Activated CD4-positive, alpha-beta T cell treated with anti-CD3 and anti-CD28 coated beads, Interleukin-2, amount 10 ng/mL, durations not matched to agents 7 days and 5 days (primary cell): Measurements from ENCODE around the gene ABHD1. TPM values are rescaled to one million over a fixed set of nuclear protein-coding genes. Genes with fewer than 3 reads are reported as not detected.
"Not testable (repeated sequence)": the region's sequence is repeated elsewhere in the genome, so short reads cannot be mapped to it uniquely, and the experiment has no call there.

Source experiments
- CTCF ChIA-PET: fragments of 350-600 bp; sonication (Branson Sonifier 250); formaldehyde crosslinking; loops from one replicate; lab custom pipeline; 2021; ENCODE audit warnings: antibody characterized with exemption; lab: Charles Lee
- POLR2A ChIA-PET: fragments of 350-600 bp; sonication (Branson Sonifier 250); formaldehyde crosslinking; loops from one replicate; lab custom pipeline; 2021; ENCODE audit warnings: antibody characterized with exemption; lab: Charles Lee
- DNase-seq: peaks from one replicate; pipeline ENCODE4 v3.0.0-alpha.2; 2020
- H3K27ac Mint-ChIP-seq: one replicate; pipeline ENCODE4 v1.8.0; 2021; ENCODE audit warnings: mild to moderate bottlenecking, moderate library complexity, mixed read lengths
- H3K27me3 Mint-ChIP-seq: one replicate; pipeline ENCODE4 v1.8.0; 2021; ENCODE audit warnings: mixed read lengths
- H3K36me3 Mint-ChIP-seq: one replicate; pipeline ENCODE4 v1.8.0; 2021; ENCODE audit warnings: low read depth, mixed read lengths
- H3K4me1 Mint-ChIP-seq: one replicate; pipeline ENCODE4 v1.8.0; 2021; ENCODE audit warnings: mixed read lengths
- H3K4me3 Mint-ChIP-seq: one replicate; pipeline ENCODE4 v1.8.0; 2021; ENCODE audit warnings: mild to moderate bottlenecking, moderate library complexity, mixed read lengths
- H3K9me3 Mint-ChIP-seq: one replicate; pipeline ENCODE4 v1.8.0; 2021; ENCODE audit warnings: mixed read lengths
- total RNA-seq, 2 experiments: library from RNA; stranded (reverse); gene quantifications; one replicate each; pipeline ENCODE4 v1.2.3, GENCODE V29; 2021

Gene ABHD1
- under 1 TPM; 0.10 to 0.25 TPM for total RNA-seq

DNA sequence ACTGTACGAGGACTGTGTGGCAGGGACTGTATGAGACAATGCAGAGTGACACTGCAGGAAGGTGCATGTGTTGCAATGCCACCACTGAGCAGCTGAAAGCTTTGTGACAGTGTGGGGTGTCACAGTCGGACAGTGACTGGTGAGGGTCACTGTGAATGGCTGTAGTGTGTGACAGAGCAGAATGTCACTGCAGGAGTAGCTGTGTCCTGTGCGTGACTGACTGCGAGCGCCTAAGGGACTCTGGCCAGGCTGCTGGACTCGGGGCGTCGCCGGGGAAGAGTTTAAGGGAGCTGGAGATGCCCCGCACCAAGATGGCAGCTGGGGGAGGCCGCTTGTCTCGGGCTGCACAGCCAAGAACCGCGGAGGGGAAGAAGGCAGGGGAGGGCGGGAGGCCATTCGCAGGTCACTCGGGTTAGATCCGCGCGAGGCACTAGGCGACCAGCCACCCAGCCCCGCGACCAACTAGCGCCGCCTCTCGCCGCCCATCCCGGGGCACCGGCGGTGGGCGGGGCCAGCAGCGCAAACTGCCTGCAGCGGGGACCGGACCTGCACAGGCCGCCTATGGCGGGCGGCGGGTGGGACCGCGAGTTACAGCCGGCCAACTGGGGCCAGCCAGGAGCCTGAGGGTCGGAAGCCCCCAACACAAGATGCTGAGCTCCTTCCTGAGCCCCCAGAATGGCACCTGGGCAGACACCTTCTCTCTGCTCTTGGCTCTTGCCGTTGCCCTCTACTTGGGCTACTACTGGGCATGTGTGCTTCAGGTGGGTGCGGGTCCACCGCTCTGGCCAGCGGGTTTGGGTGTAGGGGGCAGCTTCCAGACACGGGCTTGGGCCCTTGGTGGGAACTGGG is at the start of gene ABHD1:
Gene ABHD1 (plus strand): TSS at position 514 of the 849 bp plus-strand sequence. CDS start 134 bp downstream, at position 648.
- CTCF ChIA-PET: interaction anchor here (0.6 to 2.5 kb wide), 6 partner anchors 11 to 365 kb away, joined by 3 to 11 read pairs (median 4); partner anchors contain the start of genes PREB and PRR30
- peak within 1 kb of the TSS; percentile 81 for H3K4me3 Mint-ChIP-seq
- POLR2A ChIA-PET: no interaction called here
- H3K36me3 Mint-ChIP-seq: no peaks in the 10 kb centered on the region
- peaks cover 32% of the 10 kb centered on the region for H3K27me3 Mint-ChIP-seq
- peak; percentile 56 for DNase-seq
- peak within 1 kb of the TSS; percentile 77 for H3K27ac Mint-ChIP-seq
- no peaks in the 10 kb centered on the region for H3K9me3 Mint-ChIP-seq
- H3K4me1 Mint-ChIP-seq: peaks cover 15% of the 10 kb centered on the region

DNA sequence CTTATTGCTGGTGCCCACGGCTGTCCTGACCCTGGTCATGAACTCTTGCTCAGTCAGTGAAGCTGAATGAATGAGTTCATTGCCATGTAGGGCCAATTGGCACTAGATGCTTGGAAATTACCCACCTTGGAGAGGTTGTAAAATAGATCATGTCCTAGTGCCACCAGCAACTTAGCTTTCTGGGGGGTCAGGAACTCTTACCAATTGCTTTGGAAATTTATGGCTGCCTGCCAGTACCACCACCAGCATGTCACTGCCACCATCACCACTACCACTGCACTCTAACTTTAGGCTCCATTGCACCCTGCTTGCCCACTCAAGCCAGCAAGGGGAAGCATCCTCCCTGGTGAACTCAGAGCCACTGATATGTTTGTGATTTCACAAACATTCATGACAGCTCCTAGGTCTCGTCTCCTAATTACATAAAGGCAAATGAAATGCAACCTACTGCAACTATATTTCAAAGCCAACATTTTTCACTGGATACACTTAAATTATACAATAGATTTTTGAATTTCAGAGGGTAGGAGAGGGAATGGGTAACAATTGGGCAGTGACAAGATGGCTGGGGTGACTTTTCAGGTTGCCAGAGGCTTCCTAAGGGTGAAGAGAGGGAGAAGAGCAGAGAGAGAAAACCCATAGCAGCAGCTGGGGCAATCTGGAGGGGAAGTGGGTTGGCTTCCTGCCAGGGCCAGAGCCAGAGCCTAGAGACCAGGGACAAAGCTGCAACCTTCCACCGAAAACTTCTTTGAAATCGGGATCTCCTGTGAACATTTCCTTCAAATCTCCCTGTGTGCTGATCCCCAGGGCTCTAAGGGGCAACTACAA is 48.7 kb upstream of the ABHD1 start:
- no peaks in the 10 kb centered on the region for H3K9me3 Mint-ChIP-seq
- POLR2A ChIA-PET: interaction anchor here (0.6 kb wide), 1 partner anchor 24 kb away, joined by 3 read pairs; no protein-coding TSS in a partner anchor
- peak; percentile 59 for DNase-seq
- H3K27ac Mint-ChIP-seq: peak overlapping the region; percentile 93
- CTCF ChIA-PET: interaction anchor here (0.5 to 8.7 kb wide), 7 partner anchors 7 to 595 kb away, joined by 3 to 44 read pairs (median 4); partner anchors contain the start of gene KHK
- H3K4me1 Mint-ChIP-seq: peaks cover 62% of the 10 kb centered on the region
- H3K4me3 Mint-ChIP-seq: peak overlapping the region; percentile 31
- H3K27me3 Mint-ChIP-seq: peaks cover 2% of the 10 kb centered on the region
- H3K36me3 Mint-ChIP-seq: peaks cover 12% of the 10 kb centered on the region

DNA sequence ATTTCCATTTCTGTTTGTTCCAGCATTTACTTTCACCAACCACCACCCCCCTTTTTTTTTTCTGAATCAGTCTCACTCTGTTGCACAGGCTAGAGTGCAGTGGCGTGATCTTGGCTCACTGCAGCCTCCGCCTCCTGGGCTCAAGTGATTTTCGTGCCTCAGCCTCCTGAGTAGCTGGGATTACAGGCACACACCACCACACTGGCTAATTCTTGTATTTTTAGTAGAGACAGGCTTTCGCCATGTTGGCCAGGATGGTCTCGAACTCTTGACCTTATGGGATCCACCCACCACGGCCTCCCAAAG is 48.1 kb upstream of the ABHD1 start:
- CTCF ChIA-PET: interaction anchor here (0.6 to 3.2 kb wide), 3 partner anchors 22 to 315 kb away, joined by 3 to 11 read pairs (median 4); no protein-coding TSS in a partner anchor
- H3K9me3 Mint-ChIP-seq, DNase-seq, POLR2A ChIA-PET, H3K36me3 Mint-ChIP-seq, H3K27me3 Mint-ChIP-seq: not testable (repeated sequence)
- peaks cover 62% of the 10 kb centered on the region for H3K4me1 Mint-ChIP-seq
- peak overlapping the region; percentile 31 for H3K4me3 Mint-ChIP-seq
- peak overlapping the region; percentile 93 for H3K27ac Mint-ChIP-seq

DNA sequence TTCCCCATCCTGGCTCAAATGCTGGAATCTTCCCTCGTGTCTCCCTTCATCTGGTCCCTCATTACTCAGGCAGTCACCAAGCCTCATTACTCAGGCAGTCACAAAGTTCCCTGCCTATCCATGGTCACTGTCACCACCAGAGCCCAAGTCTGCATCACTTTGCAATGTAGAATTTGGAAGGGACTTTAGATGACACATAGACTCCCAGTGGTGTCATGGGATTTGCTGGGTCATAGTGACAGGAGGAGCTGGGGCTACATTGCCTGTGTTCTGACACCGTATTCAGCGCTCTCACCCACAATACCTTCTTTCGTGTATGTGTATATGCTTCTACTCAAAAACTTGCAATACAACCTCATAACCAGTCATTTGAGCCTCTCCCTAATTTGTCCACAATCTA is 47.3 kb upstream of the ABHD1 start:
- peaks cover 2% of the 10 kb centered on the region for H3K27me3 Mint-ChIP-seq
- no peak for DNase-seq
- CTCF ChIA-PET: interaction anchor here (1.5 kb wide), 1 partner anchor 195 kb away, joined by 3 read pairs; no protein-coding TSS in a partner anchor
- H3K9me3 Mint-ChIP-seq: no peaks in the 10 kb centered on the region
- peaks cover 3% of the 10 kb centered on the region for H3K36me3 Mint-ChIP-seq
- H3K4me3 Mint-ChIP-seq: no peak overlapping the region
- H3K4me1 Mint-ChIP-seq: peaks cover 61% of the 10 kb centered on the region
- POLR2A ChIA-PET: no interaction called here
- peak overlapping the region; percentile 10 for H3K27ac Mint-ChIP-seq

DNA sequence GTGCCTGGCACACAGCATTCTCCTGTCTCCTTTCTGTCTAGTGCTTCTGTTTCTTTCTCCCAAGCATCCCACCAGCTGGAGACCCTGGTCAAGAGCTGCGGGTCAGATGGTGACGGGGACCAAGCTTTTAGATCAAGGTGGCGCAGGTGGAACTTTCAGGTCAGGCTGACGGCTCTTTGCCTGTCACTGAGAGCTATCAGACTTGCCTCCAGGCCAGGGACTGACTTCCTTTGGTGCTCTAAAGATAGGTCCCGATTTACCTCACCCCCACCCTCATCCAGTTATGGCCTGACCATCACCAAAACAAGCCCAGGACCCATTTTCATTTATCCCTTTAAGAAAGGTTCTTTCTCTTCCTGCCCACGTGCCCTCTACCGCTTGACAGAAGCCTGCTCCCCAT is 46.4 kb upstream of the ABHD1 start:
- DNase-seq: no peak
- peaks cover 3% of the 10 kb centered on the region for H3K36me3 Mint-ChIP-seq
- H3K27me3 Mint-ChIP-seq: peaks cover 2% of the 10 kb centered on the region

DNA sequence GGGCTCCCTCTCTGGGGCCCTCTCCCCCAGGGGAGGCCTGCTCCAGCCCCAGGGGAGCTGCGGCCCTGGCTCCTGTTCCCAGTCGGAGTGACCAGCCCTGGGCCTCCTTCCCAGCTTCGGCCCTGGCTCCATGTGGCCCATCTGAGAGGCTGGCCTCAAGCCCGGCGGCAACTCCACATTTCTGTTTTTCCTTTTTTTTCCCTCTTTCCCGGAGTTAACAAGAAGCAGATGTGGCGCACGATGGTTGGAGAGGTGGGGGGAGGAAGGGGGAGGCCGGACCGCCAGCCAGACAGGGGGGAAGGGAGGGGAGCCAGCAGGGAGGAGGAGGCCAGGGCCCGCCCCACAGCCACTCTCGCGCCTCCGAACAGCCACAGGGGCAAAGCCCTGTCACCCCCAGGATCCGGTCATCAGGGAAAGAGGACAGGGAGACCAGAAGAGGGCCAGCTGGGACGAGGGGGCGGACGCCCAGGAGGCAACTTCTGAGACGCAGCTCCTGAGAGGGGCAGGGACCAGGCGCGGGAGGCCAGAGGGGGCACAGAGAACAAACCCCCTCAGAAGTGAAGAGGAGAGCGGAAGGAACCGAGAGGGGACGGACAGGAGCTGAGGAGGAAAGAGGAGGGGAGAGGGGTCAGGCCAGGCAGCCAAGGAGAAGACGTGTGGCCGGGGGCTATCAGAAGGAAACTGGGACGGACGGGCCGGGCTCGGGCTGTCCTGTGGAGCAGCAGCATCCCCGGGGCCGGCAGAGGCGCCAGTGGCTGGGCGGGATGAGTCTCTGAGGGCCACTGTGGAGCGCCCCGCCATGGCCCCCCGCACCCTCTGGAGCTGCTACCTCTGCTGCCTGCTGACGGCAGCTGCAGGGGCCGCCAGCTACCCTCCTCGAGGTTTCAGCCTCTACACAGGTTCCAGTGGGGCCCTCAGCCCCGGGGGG is 45.1 kb upstream of the ABHD1 start, which contains the start of gene EMILIN1:
Gene EMILIN1 (plus strand): TSS at position 349 of the 928 bp plus-strand sequence. CDS start 451 bp downstream, at position 800.
- no peak within 1 kb of the TSS for H3K4me3 Mint-ChIP-seq
- peaks cover 2% of the 10 kb centered on the region for H3K27me3 Mint-ChIP-seq
- CTCF ChIA-PET: interaction anchor here (0.7 kb wide), 1 partner anchor 63 kb away, joined by 3 read pairs; no protein-coding TSS in a partner anchor
- peaks cover 56% of the 10 kb centered on the region for H3K4me1 Mint-ChIP-seq
- no peak within 1 kb of the TSS for H3K27ac Mint-ChIP-seq
- DNase-seq: no peak
- POLR2A ChIA-PET: no interaction called here
- H3K36me3 Mint-ChIP-seq: peaks cover 3% of the 10 kb centered on the region
- no peaks in the 10 kb centered on the region for H3K9me3 Mint-ChIP-seq

More for the DNA sequence above, 46.4 kb upstream of the ABHD1 start:
- H3K27ac Mint-ChIP-seq: no peak overlapping the region
- no peak overlapping the region for H3K4me3 Mint-ChIP-seq
- H3K9me3 Mint-ChIP-seq: no peaks in the 10 kb centered on the region
- ChIA-PET POLR2A (no interaction called here), CTCF (interaction anchor here (0.6 to 1.5 kb wide), 2 partner anchors 21 to 194 kb away, joined by 3 read pairs; no protein-coding TSS in a partner anchor)
- peaks cover 64% of the 10 kb centered on the region for H3K4me1 Mint-ChIP-seq

DNA sequence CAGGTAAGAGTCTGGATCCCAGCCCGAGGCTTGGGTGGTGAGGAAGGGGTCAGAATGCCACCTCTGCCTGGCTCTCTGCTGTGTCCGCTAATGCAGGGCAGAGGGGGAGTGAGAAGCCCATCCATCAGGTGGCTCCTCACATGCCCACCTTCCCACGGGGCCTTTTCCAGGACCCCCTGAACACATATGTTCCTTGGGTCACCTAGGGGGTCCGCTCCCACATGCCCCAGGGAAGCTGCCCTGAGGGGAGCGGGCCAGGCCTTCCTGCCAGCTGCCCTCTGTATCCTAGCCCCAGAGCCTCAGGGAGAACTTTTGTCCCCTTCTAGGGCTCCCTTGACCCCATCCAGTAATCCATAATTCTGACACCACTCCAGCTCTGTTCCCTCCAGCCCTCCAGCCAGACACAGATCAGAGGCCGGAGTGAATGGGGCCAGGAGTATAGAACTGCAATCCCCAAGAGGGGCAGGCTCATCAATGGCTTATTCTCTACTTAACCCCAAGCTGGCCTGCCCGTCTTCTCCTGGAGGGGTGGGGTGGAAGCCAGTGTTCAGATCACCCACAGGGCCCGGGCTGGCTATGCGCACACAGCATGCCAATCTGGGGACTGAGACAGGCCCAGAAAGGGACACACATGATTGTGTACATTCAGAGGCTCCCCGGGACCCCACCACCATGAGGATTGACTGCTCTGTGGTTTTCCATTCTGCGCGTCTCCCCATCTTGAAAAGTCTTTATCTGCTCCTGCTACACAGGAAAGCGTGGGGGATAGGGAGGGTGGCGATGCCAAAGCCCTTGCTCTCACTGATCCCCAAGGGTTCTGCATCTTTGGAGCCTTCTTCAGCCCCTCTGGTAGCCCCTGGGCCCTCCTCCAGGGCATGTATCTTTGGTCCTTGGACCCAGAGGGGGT is 44.1 kb upstream of the ABHD1 start:
- Mint-ChIP-seq H3K27ac (no peak overlapping the region), H3K4me1 (peaks cover 55% of the 10 kb centered on the region), H3K36me3 (no peaks in the 10 kb centered on the region), H3K9me3 (no peaks in the 10 kb centered on the region), H3K4me3 (no peak overlapping the region), H3K27me3 (peaks cover 2% of the 10 kb centered on the region)
- ChIA-PET CTCF (interaction anchor here (2.4 to 4.3 kb wide), 2 partner anchors 9 to 24 kb away, joined by 15 to 44 read pairs; partner anchors contain the start of gene OST4), POLR2A (no interaction called here)
- DNase-seq: no peak

DNA sequence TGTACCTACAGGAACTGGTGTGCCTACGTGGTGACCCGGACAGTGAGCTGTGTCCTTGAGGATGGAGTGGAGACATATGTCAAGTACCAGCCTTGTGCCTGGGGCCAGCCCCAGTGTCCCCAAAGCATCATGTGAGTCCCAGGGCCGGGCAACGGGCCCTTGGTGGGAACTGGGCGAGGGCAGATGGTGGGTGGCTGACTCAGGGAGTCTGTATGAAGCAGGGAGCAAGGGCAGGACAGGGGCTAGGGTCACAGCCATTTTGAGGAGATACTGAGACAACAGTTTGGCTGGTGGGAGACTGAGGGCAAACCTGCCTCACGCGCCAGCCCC is 43.5 kb upstream of the ABHD1 start:
- peaks cover 2% of the 10 kb centered on the region for H3K27me3 Mint-ChIP-seq
- H3K4me3 Mint-ChIP-seq: no peak overlapping the region
- H3K36me3 Mint-ChIP-seq: no peaks in the 10 kb centered on the region
- ChIA-PET POLR2A (no interaction called here), CTCF (interaction anchor here (1.5 to 4.3 kb wide), 5 partner anchors 10 to 223 kb away, joined by 6 to 44 read pairs (median 14); partner anchors contain the start of genes AGBL5 and OST4)
- no peak overlapping the region for H3K27ac Mint-ChIP-seq
- DNase-seq: no peak
- peaks cover 54% of the 10 kb centered on the region for H3K4me1 Mint-ChIP-seq
- H3K9me3 Mint-ChIP-seq: no peaks in the 10 kb centered on the region

DNA sequence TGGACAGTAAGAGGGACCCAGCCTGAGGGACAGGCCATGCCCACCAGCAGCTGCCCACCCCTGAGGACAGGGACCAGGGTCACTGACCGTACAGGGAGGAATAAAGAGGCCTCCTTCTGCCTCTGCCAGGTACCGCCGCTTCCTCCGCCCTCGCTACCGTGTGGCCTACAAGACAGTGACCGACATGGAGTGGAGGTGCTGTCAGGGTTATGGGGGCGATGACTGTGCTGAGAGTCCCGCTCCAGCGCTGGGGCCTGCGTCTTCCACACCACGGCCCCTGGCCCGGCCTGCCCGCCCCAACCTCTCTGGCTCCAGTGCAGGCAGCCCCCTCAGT is 43.0 kb upstream of the ABHD1 start:
- no peak for DNase-seq
- Mint-ChIP-seq H3K9me3 (no peaks in the 10 kb centered on the region), H3K36me3 (no peaks in the 10 kb centered on the region), H3K4me3 (peak overlapping the region; percentile 49), H3K27me3 (peaks cover 2% of the 10 kb centered on the region), H3K4me1 (peaks cover 54% of the 10 kb centered on the region), H3K27ac (peak overlapping the region; percentile 98)
- CTCF ChIA-PET: interaction anchor here (0.9 to 4.3 kb wide), 9 partner anchors 10 to 223 kb away, joined by 3 to 44 read pairs (median 6); partner anchors contain the start of genes AGBL5 and OST4
- POLR2A ChIA-PET: interaction anchor here (0.8 to 1.0 kb wide), 2 partner anchors 9 to 30 kb away, joined by 4 to 9 read pairs; partner anchors contain the start of gene OST4

DNA sequence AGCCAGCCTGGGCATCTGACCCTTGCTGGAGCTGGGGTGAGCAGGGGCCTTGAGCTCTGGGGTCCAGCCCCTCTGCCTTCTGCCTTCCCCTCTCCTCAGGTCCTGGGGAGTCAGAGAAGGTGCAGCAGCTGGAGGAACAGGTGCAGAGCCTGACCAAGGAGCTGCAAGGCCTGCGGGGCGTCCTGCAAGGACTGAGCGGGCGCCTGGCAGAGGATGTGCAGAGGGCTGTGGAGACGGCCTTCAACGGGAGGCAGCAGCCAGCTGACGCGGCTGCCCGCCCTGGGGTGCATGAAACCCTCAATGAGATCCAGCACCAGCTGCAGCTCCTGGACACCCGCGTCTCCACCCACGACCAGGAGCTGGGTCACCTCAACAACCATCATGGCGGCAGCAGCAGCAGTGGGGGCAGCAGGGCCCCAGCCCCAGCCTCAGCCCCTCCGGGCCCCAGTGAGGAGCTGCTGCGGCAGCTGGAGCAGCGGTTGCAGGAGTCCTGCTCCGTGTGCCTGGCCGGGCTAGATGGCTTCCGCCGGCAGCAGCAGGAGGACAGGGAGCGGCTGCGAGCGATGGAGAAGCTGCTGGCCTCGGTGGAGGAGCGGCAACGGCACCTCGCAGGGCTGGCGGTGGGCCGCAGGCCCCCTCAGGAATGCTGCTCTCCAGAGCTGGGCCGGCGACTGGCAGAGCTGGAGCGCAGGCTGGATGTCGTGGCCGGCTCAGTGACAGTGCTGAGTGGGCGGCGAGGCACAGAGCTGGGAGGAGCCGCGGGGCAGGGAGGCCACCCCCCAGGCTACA is 41.4 kb upstream of the ABHD1 start:
- POLR2A ChIA-PET: no interaction called here
- peak overlapping the region; percentile 98 for H3K27ac Mint-ChIP-seq
- H3K4me1 Mint-ChIP-seq: peaks cover 46% of the 10 kb centered on the region
- no peaks in the 10 kb centered on the region for H3K9me3 Mint-ChIP-seq
- H3K4me3 Mint-ChIP-seq: no peak overlapping the region
- peaks cover 2% of the 10 kb centered on the region for H3K27me3 Mint-ChIP-seq
- no peaks in the 10 kb centered on the region for H3K36me3 Mint-ChIP-seq
- DNase-seq: no peak
- CTCF ChIA-PET: interaction anchor here (0.6 to 4.6 kb wide), 9 partner anchors 12 to 313 kb away, joined by 3 to 44 read pairs (median 6); partner anchors contain the start of genes AGBL5 and OST4
